Activated T-helper 1 cell treated with anti-CD3 and anti-CD28 coated beads, Interleukin-12 subunit alpha, Interleukin-12 subunit beta, Interleukin-2, Interleukin-4 antibody, amounts not matched to agents 30 ng/mL and 10 ng/mL and 1 ng/mL, durations not matched to agents 14 hours and 24 hours and 36 hours (primary cell): Measurements from ENCODE around the gene FNTB. TPM values are rescaled to one million over a fixed set of nuclear protein-coding genes. Genes with fewer than 3 reads are reported as not detected.

Experiments
- DNase-seq: peaks from one replicate; pipeline ENCODE4 v3.0.0; 2021; ENCODE audit warnings: low spot score
- H3K27ac Mint-ChIP-seq: one replicate; pipeline ENCODE4 v1.8.0; 2021; ENCODE audit warnings: mild to moderate bottlenecking, mixed read lengths
- H3K27me3 Mint-ChIP-seq: one replicate; pipeline ENCODE4 v1.8.0; 2022; ENCODE audit warnings: mild to moderate bottlenecking, moderate library complexity, mixed read lengths; ENCODE audit not compliant: insufficient read depth
- H3K36me3 Mint-ChIP-seq: one replicate; pipeline ENCODE4 v1.8.0; 2021; ENCODE audit warnings: low read depth, mixed read lengths
- H3K4me1 Mint-ChIP-seq: one replicate; pipeline ENCODE4 v1.8.0; 2021; ENCODE audit warnings: low read depth, mixed read lengths
- H3K4me3 Mint-ChIP-seq: one replicate; pipeline ENCODE4 v1.8.0; 2021; ENCODE audit warnings: mild to moderate bottlenecking, moderate library complexity, mixed read lengths
- H3K9me3 Mint-ChIP-seq: one replicate; pipeline ENCODE4 v1.8.0; 2021; ENCODE audit warnings: mixed read lengths
- intact Hi-C: fragments of 100-400 bp; cut with micrococcal nuclease; formaldehyde crosslinking; loops from one replicate; pipeline ENCODE4 v1.15.1; 2024
- total RNA-seq: library from RNA; stranded (reverse); gene quantifications from 2 replicates; pipeline ENCODE4 v1.2.3, GENCODE V29; 2022

The FNTB gene
- total RNA-seq, 1 donor from 2014 or later = 17.8 TPM

DNA sequence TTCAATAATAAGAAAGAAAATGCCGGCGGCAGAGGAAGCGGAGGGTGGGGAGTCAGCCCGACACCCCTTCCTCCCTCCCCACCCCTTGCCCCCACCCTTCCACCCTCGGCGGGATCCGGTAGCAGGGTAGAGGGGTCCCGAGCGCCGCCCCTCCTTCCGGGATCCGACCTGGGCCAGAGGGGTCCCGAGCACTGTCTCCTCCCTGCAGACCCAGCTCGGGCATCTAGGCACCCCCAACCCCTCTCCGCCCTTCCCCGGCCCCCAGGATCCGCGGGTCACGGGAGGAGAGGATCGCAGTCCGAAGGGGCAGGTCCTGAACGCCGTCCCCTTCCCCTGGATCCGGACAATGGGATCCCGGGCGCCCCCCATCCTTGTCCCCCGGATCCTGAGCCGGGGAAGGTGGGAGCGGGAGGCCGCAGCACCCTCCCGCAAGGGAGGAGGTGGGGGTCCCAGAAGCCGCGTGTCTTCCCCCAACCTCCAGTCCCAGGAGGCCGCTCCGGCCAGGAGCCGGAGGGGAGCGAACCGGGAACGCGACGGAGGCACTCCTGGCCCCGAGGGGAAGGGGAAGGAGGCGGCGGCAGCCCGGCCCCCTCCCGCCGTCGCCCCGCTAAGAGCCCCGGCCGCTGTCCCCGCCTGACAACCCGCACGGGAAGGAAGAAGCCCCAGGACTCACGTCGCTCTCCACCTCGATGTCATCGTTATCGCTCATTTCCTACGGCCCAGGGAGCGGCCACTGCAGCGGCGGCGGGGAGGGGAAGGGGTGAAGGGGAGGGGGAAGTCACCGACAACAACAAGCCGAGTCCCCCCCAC is 115.1 kb downstream of the FNTB start:
- DNase-seq = peak; percentile 10
- intact Hi-C loops = loop anchor here (1.0 to 5.0 kb wide), 12 partner anchors 63 to 1405 kb away; partner anchors contain the start of genes CHURC1, GPHN, MTHFD1 and ZBTB1
- Mint-ChIP-seq H3K36me3 (peaks cover 15% of the 10 kb centered on the region), H3K4me1 (peaks cover 40% of the 10 kb centered on the region), H3K27ac (peak overlapping the region; percentile 95), H3K9me3 (no peaks in the 10 kb centered on the region), H3K27me3 (peaks cover 6% of the 10 kb centered on the region), H3K4me3 (peak overlapping the region; percentile 95)

DNA sequence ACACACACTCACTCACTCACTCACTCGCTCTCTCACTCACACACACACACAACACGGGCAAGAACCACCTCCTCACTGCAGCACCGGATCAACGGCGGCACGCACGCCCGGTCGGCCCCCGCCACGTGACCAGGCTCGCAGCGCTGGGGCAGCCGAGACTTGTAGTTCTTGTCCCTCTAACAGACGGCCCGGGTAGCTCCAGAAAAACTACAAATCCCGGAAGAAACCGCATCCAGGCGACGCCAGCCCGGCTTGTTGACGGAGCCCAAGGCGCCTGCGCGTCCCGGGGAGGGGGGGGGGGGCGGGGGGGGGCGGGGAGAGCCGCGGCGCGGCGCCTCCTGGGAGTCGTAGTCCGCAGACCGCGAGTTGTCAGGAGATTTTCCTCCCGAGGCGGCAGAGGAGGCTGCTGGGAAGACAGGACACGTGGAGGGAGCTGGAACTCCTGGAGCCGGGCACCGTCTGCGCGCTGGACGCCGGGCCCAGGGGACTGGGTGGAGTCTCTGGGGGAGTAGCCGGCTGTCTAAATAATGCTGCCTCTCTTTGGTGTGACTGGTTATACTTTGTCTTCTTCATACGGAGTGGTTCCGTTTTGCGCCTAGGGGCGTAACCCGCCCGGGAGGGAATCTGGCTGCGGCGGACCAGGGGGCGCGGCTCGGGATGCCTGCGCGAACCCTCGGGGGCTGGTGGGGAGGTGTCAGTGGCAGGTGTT is 115.9 kb downstream of the FNTB start, which contains the start of gene MAX:
MAX (minus strand) TSS at position 77 of the 709 bp plus-strand sequence. CDS start 178 bp downstream, outside the sequence.
- intact Hi-C loops = loop anchor here (1.0 to 5.0 kb wide), 12 partner anchors 62 to 1405 kb away; partner anchors contain the start of genes CHURC1, GPHN, MTHFD1 and ZBTB1
- peak within 1 kb of the TSS; percentile 95 for H3K27ac Mint-ChIP-seq
- H3K4me1 Mint-ChIP-seq = peaks cover 33% of the 10 kb centered on the region
- peak within 1 kb of the TSS; percentile 95 for H3K4me3 Mint-ChIP-seq
- DNase-seq = peak; percentile 98
- peaks cover 13% of the 10 kb centered on the region for H3K36me3 Mint-ChIP-seq
- H3K27me3 Mint-ChIP-seq = peaks cover 6% of the 10 kb centered on the region
- no peaks in the 10 kb centered on the region for H3K9me3 Mint-ChIP-seq

DNA sequence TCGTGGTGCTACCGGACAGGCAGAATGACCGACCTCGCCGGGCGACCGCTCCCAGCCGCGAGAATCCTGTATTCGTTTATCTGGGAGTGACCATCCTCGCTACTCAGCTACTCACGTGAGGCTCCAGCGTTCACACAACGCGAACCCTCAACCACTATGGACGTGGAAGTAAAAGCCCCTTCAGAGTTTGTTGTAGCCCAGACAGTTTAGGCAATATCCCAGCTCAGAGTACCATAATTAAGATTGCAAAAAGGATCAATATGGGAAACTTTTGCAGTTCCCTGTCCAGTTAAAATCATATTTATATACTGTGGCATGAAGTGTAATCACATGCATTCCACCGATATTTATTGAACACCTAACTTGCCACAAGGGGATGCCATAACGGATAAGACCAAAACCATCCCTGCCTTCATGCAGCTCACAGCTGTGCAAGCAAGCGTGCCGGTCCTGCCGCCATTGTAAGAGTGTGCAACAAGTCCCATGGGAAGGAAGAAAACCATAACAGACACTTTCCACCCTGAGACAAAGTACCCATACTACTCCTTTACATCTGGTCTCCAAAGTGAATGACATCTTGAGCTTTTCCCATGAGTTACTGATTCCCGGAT is 116.6 kb downstream of the FNTB start:
- Mint-ChIP-seq H3K4me1 (peaks cover 29% of the 10 kb centered on the region), H3K36me3 (peaks cover 13% of the 10 kb centered on the region), H3K4me3 (peak overlapping the region; percentile 88), H3K27ac (no peak overlapping the region), H3K9me3 (no peaks in the 10 kb centered on the region), H3K27me3 (peaks cover 6% of the 10 kb centered on the region)
- DNase-seq = no peak
- intact Hi-C loops = loop anchor here (2.0 to 5.0 kb wide), 9 partner anchors 62 to 1404 kb away; partner anchors contain the start of genes GPHN, MTHFD1, ZBTB1 and ZBTB25

DNA sequence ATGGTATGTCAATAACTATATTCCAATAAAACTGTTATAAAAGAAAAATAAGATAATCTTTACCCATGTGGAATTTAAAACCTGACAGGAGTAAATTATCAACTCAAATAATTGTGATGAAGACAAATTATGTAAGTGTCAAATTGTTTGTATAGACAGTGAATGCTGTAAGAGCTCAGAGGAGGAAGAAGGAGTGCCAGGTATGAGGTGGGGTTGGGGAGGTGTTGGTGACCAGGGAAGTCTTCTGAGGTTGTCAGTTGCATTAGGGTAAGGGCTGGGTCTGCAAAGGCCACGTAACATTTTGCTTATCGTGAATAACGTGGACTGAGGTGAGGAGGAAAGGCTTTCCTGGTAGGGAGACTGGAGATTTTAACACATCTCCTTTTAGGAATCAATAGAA is 118.1 kb downstream of the FNTB start:
- H3K4me3 Mint-ChIP-seq = no peak overlapping the region
- peaks cover 6% of the 10 kb centered on the region for H3K27me3 Mint-ChIP-seq
- no peak overlapping the region for H3K27ac Mint-ChIP-seq
- intact Hi-C loops = loop anchor here (5.0 kb wide), 6 partner anchors 177 to 1403 kb away; partner anchors contain the start of genes GPHN, ZBTB1 and ZBTB25
- peaks cover 9% of the 10 kb centered on the region for H3K36me3 Mint-ChIP-seq
- no peaks in the 10 kb centered on the region for H3K9me3 Mint-ChIP-seq
- DNase-seq = no peak
- peaks cover 18% of the 10 kb centered on the region for H3K4me1 Mint-ChIP-seq

DNA sequence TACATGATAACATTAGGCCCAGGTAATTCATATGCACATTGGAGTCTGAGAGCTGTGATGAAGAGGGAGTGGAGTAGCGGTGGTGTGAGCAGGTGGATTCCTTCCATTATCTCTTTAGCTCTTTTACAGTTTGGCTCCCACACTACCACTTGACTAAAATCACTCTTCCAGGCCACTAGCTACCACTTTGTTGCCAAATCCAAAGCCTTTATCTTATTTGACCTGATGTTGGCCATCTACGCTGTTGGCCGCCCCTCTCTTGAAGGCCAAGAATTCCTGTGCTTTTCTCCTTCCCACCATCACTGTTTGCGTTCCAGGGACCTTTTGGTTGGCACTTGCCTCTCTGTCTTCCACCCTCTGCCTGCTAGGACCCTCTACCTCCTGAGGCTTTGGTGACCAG is 119.6 kb downstream of the FNTB start:
- H3K4me3 Mint-ChIP-seq = no peak overlapping the region
- H3K4me1 Mint-ChIP-seq = peaks cover 7% of the 10 kb centered on the region
- H3K27me3 Mint-ChIP-seq = peaks cover 6% of the 10 kb centered on the region
- no peak overlapping the region for H3K27ac Mint-ChIP-seq
- no peak for DNase-seq
- intact Hi-C loops = no loop called here
- H3K9me3 Mint-ChIP-seq = no peaks in the 10 kb centered on the region
- peaks cover 3% of the 10 kb centered on the region for H3K36me3 Mint-ChIP-seq

DNA sequence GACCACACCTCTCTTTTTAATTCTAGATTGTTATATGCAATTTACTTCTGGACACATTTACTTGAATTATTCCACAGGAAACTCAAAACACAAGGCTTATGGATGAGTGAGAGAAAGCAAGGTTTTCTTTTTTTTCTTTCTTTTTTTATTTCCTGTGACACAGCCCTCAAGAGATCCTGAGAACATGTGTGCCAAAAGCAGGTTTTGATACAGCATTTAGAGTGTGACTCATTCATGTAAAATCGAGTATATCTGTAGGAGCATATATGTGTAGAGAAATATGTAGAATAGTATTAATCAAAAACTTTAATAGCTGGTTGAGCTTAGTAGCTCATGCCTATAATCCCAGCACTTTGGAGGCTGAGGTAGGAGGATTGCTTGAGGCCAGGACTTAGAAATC is 120.0 kb downstream of the FNTB start:
- peaks cover 7% of the 10 kb centered on the region for H3K4me1 Mint-ChIP-seq
- DNase-seq = no peak
- peaks cover 3% of the 10 kb centered on the region for H3K36me3 Mint-ChIP-seq
- H3K27me3 Mint-ChIP-seq = peaks cover 6% of the 10 kb centered on the region
- H3K4me3 Mint-ChIP-seq = no peak overlapping the region
- H3K27ac Mint-ChIP-seq = no peak overlapping the region
- no peaks in the 10 kb centered on the region for H3K9me3 Mint-ChIP-seq
- intact Hi-C loops = no loop called here

DNA sequence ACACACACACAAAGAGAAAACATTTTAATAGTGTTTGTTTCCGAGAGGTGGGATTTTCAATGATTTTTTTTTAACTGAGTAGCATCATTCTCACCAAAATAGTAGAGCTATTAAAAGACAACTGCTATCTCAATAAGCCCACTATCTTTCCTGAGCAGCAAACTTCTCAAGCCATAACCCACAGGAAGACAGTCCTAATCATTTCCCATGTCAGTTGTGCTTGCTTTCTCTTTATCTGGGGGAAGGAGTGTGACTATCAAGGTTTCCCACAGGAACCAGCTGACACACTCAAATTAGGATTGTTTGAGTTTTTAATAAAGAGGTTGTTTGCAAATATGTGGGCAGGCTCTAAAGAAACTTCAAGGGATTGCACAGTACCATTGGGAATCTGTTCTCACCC is 120.5 kb downstream of the FNTB start:
- H3K4me3 Mint-ChIP-seq = no peak overlapping the region
- intact Hi-C loops = no loop called here
- H3K36me3 Mint-ChIP-seq = peaks cover 2% of the 10 kb centered on the region
- DNase-seq = no peak
- peaks cover 6% of the 10 kb centered on the region for H3K27me3 Mint-ChIP-seq
- no peak overlapping the region for H3K27ac Mint-ChIP-seq
- peaks cover 7% of the 10 kb centered on the region for H3K4me1 Mint-ChIP-seq
- H3K9me3 Mint-ChIP-seq = no peaks in the 10 kb centered on the region

DNA sequence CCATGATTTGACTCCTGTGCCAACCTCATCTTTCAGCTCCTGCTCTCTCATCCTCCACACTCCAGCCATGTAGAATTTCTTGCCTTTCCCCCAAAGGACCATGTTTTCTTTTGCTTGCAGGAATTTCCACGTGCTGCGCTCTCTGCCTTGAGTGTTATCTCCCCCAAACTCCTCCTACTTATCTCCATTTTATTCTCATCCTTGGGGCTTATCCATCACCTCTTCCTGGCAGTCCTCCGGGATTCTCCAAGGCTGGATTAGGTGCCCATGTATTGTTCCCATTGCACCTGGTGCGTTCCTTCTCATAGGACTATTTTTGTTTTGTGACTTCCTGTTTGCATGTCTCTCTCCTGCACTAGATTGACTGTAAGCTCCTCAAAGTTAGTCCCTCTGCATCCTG is 122.7 kb downstream of the FNTB start:
- intact Hi-C loops = no loop called here
- Mint-ChIP-seq H3K9me3 (no peaks in the 10 kb centered on the region), H3K4me1 (no peaks in the 10 kb centered on the region), H3K27ac (no peak overlapping the region), H3K27me3 (peaks cover 6% of the 10 kb centered on the region), H3K36me3 (no peaks in the 10 kb centered on the region), H3K4me3 (no peak overlapping the region)
- no peak for DNase-seq

DNA sequence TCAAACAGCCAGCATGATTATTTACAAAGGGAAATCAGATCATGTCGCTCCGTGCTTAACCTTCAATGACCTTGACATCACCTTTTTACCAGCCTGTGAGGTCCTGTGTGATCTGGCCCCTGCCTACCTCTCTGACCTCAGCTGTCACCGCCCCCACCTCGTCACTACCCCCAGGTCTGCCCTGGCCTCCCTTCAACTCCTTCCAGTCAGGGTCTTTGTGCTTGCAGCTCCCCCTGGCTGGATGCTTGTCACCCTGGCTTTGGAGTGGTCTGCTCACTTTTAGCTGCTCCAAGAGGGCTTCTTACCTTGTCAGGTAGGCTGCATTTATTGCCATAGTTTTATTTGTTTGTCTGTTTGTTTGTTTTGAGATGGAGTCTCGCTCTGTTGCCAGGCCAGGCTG is 123.8 kb downstream of the FNTB start:
- no peak overlapping the region for H3K4me3 Mint-ChIP-seq
- no peaks in the 10 kb centered on the region for H3K36me3 Mint-ChIP-seq
- H3K27me3 Mint-ChIP-seq = no peaks in the 10 kb centered on the region
- DNase-seq = no peak
- no peaks in the 10 kb centered on the region for H3K9me3 Mint-ChIP-seq
- no peaks in the 10 kb centered on the region for H3K4me1 Mint-ChIP-seq
- intact Hi-C loops = no loop called here
- H3K27ac Mint-ChIP-seq = no peak overlapping the region

Other genes starting within 250 kb of the FNTB start
- gene SPTB, start 107.0 kb upstream of the FNTB start, total RNA-seq = not detected in 2 replicates
- gene CHURC1, start 72.4 kb upstream of the FNTB start, total RNA-seq = 50.7 and 51.3 TPM in 2 replicates
- gene GPX2, start 44.1 kb upstream of the FNTB start, total RNA-seq = not detected in 2 replicates
- gene RAB15, start 14.6 kb upstream of the FNTB start, total RNA-seq = 5.7 and 6.0 TPM in 2 replicates
- 135 and 137 TPM in 2 replicates for gene MAX, start 115.6 kb downstream of the FNTB start, total RNA-seq